ENCODE measurements around the gene REEP5. TPM values are rescaled to one million over a fixed set of nuclear protein-coding genes. Genes with fewer than 3 reads are reported as not detected.

REEP5 gene
- total and polyA plus RNA-seq, 2 of the 13 experiments (the other 11 are each of a cell fraction or from before 2014, with no cell fraction given): 49.4 to 239 TPM

DNA sequence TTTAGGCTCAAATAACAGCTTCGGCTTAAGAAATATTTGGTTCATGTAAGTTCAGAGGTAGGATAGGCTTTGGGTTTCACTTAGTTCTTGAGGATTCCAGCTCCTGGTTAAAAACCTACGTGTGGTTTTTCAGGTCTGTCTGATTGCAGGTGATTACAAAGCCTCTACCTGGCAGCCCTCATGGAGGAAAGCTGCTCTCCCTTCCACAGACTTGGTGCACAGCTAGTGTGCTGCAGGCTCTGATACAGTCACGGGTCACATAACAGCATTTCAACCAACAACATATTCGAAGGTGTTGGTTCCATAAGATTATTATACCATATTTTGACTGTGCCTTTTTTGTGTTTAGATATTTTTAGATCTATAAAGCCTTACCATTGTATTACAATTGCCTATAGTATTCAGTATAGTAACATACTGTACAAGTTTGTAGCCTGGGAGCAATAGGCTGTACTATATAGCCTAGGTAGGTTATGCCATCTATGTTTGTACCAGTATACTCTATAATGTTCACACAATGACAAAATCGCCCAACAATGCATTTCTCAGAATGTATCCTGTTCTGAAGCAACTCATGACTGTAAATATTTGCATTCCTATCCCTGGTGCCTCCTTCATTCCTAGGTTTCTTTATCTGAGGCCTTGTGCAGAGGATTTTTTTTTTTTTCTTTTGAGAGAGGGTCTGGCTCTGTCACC, 46.5 kb upstream of the REEP5 start (continued):
- TF ChIP-seq, protein P1, sequence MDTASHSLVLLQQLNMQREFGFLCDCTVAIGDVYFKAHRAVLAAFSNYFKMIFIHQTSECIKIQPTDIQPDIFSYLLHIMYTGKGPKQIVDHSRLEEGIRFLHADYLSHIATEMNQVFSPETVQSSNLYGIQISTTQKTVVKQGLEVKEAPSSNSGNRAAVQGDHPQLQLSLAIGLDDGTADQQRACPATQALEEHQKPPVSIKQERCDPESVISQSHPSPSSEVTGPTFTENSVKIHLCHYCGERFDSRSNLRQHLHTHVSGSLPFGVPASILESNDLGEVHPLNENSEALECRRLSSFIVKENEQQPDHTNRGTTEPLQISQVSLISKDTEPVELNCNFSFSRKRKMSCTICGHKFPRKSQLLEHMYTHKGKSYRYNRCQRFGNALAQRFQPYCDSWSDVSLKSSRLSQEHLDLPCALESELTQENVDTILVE (CRISPR knock-in tag; IDR thresholded peaks at IDR 0.05): peak; percentile 41; the same call in 1 of the 2 replicates
- TF ChIP-seq GATAD1 (CRISPR knock-in tag; IDR thresholded peaks at IDR 0.05) (no peak), KMT2B (CRISPR knock-in tag; IDR thresholded peaks at IDR 0.05) (no peak), ATRX (CRISPR knock-in tag; IDR thresholded peaks at IDR 0.05; ENCODE audit: borderline replicate concordance) (no peak), PHF8 (CRISPR knock-in tag; IDR thresholded peaks at IDR 0.05) (peak; percentile 14; the same call in 1 of the 2 replicates), SOX5 (CRISPR knock-in tag; IDR thresholded peaks at IDR 0.05; ENCODE audit: borderline replicate concordance) (peak; percentile 93), RXRB (CRISPR knock-in tag; IDR thresholded peaks at IDR 0.05; ENCODE audit: borderline replicate concordance) (peak; percentile 46), JUND (CRISPR knock-in tag; IDR thresholded peaks at IDR 0.05) (no peak), PHF5A (CRISPR knock-in tag; IDR thresholded peaks at IDR 0.05; ENCODE audit: low read depth, unreplicated experiment) (no peak), CBX1 (IDR thresholded peaks at IDR 0.05; ENCODE audit: low read depth) (no peak), ZNF274 (CRISPR knock-in tag; IDR thresholded peaks at IDR 0.05) (no peak), ZBTB21 (CRISPR knock-in tag; IDR thresholded peaks at IDR 0.05) (no peak), FUBP1 (CRISPR knock-in tag; IDR thresholded peaks at IDR 0.05; ENCODE audit: borderline replicate concordance) (no peak), REST (IDR thresholded peaks at IDR 0.05; ENCODE audit: borderline replicate concordance in 1 of 2, low read depth in 1 of 2, low read length in 2 of 2) (no peak), JUN (CRISPR knock-in tag; IDR thresholded peaks at IDR 0.05) (peak; percentile 71; the same call in 1 of the 2 replicates), MATR3 (CRISPR knock-in tag; IDR thresholded peaks at IDR 0.05) (no peak), ZNF652 (CRISPR knock-in tag; IDR thresholded peaks at IDR 0.05; ENCODE audit: borderline replicate concordance, low read depth) (no peak)
- TF ChIP-seq, protein P2, sequence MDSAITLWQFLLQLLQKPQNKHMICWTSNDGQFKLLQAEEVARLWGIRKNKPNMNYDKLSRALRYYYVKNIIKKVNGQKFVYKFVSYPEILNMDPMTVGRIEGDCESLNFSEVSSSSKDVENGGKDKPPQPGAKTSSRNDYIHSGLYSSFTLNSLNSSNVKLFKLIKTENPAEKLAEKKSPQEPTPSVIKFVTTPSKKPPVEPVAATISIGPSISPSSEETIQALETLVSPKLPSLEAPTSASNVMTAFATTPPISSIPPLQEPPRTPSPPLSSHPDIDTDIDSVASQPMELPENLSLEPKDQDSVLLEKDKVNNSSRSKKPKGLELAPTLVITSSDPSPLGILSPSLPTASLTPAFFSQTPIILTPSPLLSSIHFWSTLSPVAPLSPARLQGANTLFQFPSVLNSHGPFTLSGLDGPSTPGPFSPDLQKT (CRISPR knock-in tag; IDR thresholded peaks at IDR 0.05; ENCODE audit: borderline replicate concordance): no peak
- TF ChIP-seq, protein P3, sequence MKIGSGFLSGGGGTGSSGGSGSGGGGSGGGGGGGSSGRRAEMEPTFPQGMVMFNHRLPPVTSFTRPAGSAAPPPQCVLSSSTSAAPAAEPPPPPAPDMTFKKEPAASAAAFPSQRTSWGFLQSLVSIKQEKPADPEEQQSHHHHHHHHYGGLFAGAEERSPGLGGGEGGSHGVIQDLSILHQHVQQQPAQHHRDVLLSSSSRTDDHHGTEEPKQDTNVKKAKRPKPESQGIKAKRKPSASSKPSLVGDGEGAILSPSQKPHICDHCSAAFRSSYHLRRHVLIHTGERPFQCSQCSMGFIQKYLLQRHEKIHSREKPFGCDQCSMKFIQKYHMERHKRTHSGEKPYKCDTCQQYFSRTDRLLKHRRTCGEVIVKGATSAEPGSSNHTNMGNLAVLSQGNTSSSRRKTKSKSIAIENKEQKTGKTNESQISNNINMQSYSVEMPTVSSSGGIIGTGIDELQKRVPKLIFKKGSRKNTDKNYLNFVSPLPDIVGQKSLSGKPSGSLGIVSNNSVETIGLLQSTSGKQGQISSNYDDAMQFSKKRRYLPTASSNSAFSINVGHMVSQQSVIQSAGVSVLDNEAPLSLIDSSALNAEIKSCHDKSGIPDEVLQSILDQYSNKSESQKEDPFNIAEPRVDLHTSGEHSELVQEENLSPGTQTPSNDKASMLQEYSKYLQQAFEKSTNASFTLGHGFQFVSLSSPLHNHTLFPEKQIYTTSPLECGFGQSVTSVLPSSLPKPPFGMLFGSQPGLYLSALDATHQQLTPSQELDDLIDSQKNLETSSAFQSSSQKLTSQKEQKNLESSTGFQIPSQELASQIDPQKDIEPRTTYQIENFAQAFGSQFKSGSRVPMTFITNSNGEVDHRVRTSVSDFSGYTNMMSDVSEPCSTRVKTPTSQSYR (CRISPR knock-in tag; IDR thresholded peaks at IDR 0.05; ENCODE audit: borderline replicate concordance): no peak
